ENCODE measurements around the gene SERPINB13.

SERPINB13 gene

DNA sequence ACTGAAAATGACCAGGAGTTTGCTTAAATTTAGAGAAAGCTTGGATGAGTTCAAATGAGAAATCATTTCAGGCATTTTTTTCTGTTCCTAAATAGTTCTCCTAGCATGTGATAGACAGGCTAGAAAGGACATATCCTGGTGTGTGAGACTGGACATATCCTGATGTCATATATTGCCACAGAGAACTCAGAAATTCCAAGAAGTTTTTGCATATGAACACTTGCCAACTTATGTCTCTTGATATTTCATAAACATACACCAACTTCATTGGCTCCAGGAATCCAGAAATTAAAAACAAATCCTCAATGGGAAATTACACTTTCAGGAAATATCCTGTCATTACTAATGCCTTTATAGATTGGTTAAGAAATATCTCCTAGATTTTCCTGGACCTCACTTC lies 59.8 kb downstream of the SERPINB13 start:
- no peak for DNase-seq (ENCODE audit: low read depth in 1 of 2, low spot score in 1 of 2)

DNA sequence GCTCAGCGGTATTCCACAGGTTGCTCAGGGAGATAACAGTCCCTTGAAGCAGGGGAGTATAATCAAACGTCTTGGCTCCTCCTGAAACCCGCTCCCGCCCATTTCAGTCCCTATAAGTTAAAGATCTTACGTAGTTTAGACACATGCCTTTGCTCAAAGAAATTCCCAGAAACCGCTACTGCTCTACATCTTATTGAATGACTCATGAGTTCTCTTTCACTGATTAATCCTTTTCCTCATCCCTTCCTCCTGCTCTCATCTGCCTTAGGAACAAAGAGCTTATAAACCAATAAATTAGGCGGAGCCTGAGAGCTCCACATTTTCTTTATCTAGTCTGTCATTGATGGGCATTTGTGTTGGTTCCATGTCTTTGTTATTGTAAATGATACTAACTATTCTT lies 61.1 kb downstream of the SERPINB13 start:
- no peak for DNase-seq (ENCODE audit: low read depth in 1 of 2, low spot score in 1 of 2)
